Hematopoietic multipotent progenitor cell treated with erythropoietin and hydrocortisone succinate and interleukin-3 and kit ligand, for 17 days (in vitro differentiated cells): Measurements from ENCODE around the gene HSF5.
A peak's percentile ranks its signal among the peaks of the same experiment; 100 is the strongest.
"Not testable (repeated sequence)": the region's sequence is repeated elsewhere in the genome, so short reads cannot be mapped to it uniquely, and the experiment has no call there.

ENCODE experiments used
- DNase-seq: peaks from one replicate; pipeline ENCODE4 v3.0.0-alpha.2; 2015; ENCODE audit warnings: low spot score

HSF5 gene

GRCh38 chr17:58516644-58517377 is 28.6 kb upstream of the HSF5 start:
- peak; percentile 44 for DNase-seq

DNA sequence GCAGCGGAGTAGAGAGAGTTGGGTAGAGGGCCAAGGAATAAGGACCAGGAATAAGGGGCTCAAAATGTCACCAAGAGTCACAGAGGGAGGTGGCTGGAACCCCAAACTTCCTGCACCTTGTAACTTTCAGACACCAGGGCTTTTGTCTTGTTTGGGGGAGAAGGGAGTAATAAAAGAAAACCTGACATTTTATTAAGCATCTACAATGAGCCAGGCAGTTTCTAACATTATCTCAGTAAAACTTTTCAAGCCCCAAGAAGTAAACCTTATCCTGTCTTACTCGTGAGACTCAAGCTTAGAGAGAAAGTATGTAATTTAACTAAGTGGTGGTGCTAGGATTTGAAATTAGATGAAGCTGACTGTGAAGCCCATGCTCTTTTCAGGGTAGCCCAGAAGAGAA is 27.1 kb upstream of the HSF5 start:
- no peak for DNase-seq

GRCh38 chr17:58514770-58515157 is 26.6 kb upstream of the HSF5 start:
- no peak for DNase-seq

- DNase-seq, result peak; percentile 82
These were observed 26.0 kb upstream of the HSF5 start, which contains the start of gene MTMR4 for GRCh38 chr17:58513965-58514769. MTMR4 (minus strand) TSS chr17:58514638; CDS start chr17:58514407, 231 bp downstream.

DNA sequence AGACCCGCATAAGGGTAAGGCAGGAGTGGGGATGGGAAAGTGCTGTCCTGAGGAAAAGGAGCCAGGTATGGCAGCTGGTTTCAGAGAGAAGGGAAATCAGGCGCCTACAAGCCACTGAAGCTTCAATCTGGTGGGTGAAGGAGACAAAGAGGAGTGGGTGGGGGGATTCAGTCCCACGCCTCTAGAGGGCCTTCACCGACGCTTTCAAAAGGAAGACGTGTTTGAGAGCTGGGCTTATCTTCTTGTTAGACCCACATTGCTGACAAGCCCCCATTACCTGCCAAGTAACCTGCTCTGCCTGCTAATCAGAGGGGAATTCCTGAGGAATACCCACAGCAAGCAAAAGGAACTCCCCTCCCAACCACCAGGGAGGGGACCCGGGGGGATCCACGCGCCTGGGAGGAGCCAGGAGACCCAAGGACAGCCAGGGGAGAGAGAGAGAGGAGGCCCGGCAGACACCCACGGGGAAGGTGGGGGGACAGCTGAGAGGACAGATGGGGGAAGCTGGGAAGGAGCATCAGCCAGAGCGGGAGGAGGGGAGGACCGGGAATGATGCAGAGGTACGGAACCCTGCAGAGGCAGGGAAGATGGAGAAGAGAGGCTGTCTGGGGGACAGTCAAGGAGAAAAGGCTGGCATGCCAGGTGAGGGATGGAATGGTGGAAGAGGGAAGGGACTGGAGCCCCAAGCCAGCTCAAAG is 25.2 kb upstream of the HSF5 start:
- DNase-seq, result peak; percentile 20

DNA sequence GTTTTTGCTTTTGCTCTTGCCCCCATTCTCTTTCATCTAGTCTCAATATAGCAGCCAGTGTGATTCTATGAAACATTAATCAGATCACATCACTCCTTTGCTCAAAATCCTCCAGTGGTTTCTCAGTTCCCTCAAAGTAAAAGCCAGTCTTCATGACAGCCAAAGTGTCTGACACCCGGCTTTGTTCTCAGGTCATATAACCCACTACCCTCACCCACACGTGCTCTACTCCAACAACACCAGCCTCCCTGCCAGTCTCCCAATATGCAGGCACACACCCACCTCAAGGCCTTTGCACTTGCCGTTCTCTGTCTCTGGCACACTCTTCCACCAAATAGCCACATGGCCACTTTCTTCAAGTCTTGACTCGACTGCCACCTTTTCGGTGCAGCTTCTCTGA is 21.9 kb upstream of the HSF5 start:
- DNase-seq, result no peak

GRCh38 chr17:58508341-58509067 is 20.3 kb upstream of the HSF5 start:
- no peak for DNase-seq

- no peak for DNase-seq
These were observed 19.0 kb upstream of the HSF5 start for GRCh38 chr17:58507123-58507634.

- no peak for DNase-seq
These were observed 18.3 kb upstream of the HSF5 start for GRCh38 chr17:58506354-58507080.

DNA sequence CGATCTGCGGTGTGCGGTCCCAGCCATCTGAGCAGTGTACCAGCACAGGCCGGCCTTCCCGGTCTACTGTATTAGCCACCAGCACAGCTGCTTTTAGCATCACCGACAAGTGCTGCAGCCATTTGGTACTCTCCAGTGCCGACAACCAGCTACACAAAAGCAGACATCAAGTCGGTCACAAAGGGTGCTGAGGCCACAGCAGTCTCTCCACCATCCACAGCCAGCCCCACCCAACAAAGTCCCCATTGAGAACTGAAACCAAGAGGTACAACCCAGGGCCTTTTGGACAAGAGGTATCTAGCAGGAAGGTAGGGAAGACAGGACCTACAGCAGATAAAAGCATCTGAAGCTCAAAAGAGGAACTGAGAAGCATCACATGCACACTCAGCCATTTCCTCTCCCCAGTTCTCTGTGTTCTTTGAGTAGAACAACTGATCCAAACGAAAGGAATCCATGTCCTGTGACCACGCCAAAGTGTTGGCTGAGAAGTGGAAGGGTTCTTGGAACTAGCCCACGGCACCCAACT is 16.7 kb upstream of the HSF5 start:
- DNase-seq, result no peak

DNA sequence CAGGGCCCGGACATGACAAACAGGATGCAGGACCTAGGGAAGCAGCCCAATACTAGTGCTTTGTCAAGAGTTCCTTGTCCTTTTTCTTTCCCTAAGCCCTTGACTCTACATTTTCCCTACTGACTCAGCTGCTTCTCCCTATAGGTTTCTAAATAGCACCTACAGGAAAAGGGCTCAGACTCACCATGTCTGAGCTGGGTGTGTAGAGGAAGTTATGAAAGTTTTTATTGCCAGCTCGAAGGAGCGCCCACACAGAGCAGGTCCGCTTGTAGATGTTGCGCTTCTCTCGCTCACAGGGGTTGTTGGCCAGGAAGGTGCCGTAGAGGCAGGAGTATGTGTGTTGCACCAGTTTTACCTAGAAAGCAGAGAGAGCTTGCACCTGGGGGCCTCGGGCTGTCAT is 15.7 kb upstream of the HSF5 start:
- no peak for DNase-seq

DNA sequence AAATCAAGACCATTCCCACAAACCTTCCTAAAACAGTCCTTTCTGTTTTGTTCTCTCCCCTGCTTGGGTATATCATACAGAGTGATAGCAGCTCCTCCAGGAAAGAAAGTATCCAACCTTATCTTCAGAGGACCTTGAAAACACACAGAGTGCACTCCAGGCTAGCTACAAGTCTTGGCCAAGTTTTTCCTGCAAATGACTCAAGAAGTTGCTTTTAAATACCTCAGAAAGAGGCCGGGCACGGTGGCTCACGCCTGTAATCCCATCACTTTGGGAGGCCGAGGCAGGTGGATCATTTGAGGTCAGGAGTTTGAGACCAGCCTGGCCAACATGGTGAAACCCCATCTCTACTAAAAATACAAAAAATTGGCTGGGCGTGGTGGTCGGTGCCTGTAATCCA is 14.9 kb upstream of the HSF5 start:
- DNase-seq, result not testable (repeated sequence)

- no peak for DNase-seq
These were observed 13.2 kb upstream of the HSF5 start for GRCh38 chr17:58501451-58501850.

DNA sequence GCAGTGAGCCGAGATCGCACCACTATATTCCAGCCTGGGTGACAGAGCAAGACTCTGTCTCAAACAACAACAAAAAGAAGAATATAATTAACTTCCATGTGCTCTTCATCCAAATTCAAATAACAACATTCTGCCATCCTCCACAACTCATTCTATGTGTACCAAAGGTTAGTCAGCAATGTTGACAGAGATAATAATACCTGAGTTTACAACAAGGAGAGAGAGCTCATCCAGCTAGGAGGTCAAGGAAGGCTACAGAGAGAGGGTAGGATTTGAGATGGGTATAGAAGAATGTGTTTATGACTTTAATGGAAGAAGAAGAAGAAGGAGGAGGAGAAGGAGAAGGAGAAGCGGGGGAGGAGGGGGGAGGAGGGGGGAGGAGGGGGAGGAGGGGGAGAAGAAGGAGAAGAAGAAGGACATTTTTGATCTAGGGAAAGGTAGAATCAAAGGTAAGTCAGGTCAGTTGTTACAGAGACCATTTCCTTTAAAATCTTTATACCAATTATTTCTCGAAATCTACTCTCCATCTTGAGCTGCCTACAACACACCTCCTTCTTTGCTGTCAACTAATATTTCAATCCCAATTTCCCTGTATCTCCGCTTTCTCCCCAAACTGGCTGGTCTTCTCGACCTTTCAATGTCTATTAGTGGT is 10.1 kb upstream of the HSF5 start:
- no peak for DNase-seq

- no peak for DNase-seq
These were observed 5.3 kb upstream of the HSF5 start for GRCh38 chr17:58493506-58493905.

DNA sequence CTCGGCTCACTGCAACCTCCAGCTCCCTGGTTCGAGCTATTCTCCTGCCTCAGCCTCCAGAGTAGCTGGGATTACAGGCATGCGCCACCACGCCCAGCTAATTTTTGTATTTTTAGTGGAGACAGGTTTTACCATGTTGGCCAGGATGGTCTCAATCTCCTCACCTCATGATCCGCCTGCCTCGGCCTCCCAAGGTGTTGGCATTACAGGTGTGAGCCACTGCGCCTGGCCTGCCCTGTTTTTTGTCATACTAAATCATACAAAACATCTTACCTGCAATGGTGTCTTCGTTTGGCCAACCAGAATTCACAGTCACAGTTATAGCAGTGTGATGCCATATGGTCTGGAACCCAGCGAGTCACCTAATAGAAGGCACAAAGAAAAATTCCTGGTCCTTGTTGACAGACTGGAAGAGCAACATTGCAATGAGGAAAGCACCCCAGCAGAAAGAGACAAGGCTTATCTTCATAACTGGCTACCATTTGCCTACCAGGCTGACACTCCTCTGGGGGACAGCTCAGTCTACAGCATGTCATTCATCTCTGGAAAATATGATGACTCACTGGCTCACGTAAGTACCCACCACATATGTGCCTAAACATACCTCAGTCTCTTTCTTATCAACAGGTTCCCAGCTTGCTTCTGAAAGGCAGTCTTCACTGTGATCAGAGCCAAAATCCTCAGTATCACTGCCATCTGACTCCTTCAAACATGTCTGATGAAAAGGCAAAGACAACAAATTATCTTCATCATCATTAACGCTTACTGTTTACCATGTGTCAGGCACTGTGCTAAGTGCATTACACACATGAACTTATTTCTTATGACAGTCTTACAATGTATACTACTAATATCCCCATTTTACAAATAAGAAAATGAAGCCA is 4.3 kb upstream of the HSF5 start:
- peak; percentile 92 for DNase-seq

DNA sequence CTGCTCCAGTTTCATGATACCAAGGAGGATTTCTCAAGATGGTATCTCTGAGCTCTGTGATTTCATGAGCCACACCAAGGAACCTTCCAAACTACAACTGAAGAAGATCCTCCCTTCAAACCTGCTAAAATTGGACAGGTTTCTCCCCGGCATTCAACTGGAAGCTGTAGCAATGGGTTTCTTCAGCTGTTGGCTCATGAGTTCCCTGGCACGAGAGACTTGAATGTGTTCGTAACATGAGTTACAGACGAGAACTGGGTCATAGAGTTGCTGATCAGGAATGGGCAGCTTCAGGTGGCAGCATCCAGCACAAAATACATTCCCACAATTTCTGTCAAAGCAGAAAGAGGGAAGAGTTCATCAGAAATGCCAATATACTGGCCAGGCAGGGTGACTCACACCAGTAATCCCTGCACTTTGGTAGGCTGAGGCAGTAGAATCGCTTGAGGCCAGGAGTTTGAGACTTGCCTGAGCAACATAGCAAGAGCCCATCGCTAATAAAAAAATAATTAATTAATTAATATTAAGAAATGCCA is 3.4 kb upstream of the HSF5 start:
- DNase-seq, result peak; percentile 47

GRCh38 chr17:58488428-58488890 is 251 bp upstream of the HSF5 start:
- DNase-seq, result no peak

DNA sequence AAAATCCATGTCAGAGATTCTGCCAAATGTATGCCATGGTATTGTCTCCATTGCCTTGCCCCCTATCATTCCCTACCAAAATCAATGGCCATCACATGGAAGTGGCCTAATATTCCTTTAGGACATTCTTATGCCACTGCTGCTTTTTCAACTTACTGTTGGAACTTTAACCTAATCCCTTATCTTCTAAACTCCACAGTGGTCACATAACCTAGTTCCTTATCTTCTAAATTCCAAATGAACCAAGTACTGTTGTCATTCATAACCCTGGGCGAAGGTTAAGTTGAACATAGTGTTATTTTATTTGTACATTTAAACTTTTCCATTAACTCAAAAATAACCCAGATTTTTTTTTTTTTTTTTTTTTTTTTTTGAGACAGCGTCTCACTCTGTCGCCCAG is 3.6 kb downstream of the HSF5 start:
- DNase-seq, result no peak
